Caco-2 (cell line): ENCODE data around the gene ECHDC1. TPM values are rescaled to one million over a fixed set of nuclear protein-coding genes. Genes with fewer than 3 reads are reported as not detected.

ENCODE experiments used
- Bru-seq: library from RNA; stranded (reverse); fragments of 400-500 nt; gene quantifications from one replicate; lab custom pipeline; 2021; lab: Mats Ljungman, UMichigan
- BruChase-seq, 2 experiments: library from RNA; stranded (reverse); fragments of 400-500 nt; gene quantifications; one replicate each; lab custom pipeline; 2021; lab: Mats Ljungman, UMichigan
- BruUV-seq: library from RNA; stranded (reverse); fragments of 400-500 nt; replicated peaks from 2 replicates; lab custom pipeline; 2021; lab: Mats Ljungman, UMichigan
- CTCF ChIA-PET: fragments of 300-600 bp; sonication (Branson Sonifier 250); formaldehyde crosslinking; loops from one replicate; lab custom pipeline; 2022; ENCODE audit warnings: antibody characterized with exemption; lab: Charles Lee
- POLR2A ChIA-PET: fragments of 300-600 bp; sonication (Branson Sonifier 250); formaldehyde crosslinking; loops from one replicate; lab custom pipeline; 2022; ENCODE audit warnings: antibody characterized with exemption; lab: Charles Lee
- DNase-seq, 2 experiments: peaks; one replicate each; pipeline versions ENCODE4 v3.0.0 to v3.0.0-alpha.2; 2020 to 2022
- H3K27me3 ChIP-seq: replicated peaks from 2 replicates; pipeline ENCODE4 v1.6.0; 2011; ENCODE audit warnings: low read length; ENCODE audit not compliant: control insufficient read depth, insufficient read depth
- H3K36me3 ChIP-seq: 2 replicates; pipeline ENCODE4 v1.5.1; 2011; ENCODE audit warnings: low read length; ENCODE audit not compliant: control insufficient read depth, insufficient read depth
- H3K4me1 ChIP-seq: fragments of 250-450 bp; sonication (Bioruptor Pico); 2 replicates; pipeline ENCODE4 v1.5.1; 2020; ENCODE audit warnings: mild to moderate bottlenecking
- H3K4me3 ChIP-seq: 2 replicates; pipeline ENCODE4 v1.5.1; 2011; ENCODE audit warnings: low read depth, mild to moderate bottlenecking, control low read depth, low read length
- H3K9me3 ChIP-seq: fragments of 250-450 bp; sonication (Bioruptor Pico); 2 replicates; pipeline ENCODE4 v1.5.1; 2020; ENCODE audit warnings: mild to moderate bottlenecking, moderate library complexity
- H3K27ac Mint-ChIP-seq: one replicate; pipeline ENCODE4 v1.8.0; 2022; ENCODE audit warnings: mixed read lengths; ENCODE audit not compliant: unreplicated experiment
- H3K27me3 Mint-ChIP-seq: one replicate; pipeline ENCODE4 v1.8.0; 2022; ENCODE audit warnings: mixed read lengths; ENCODE audit not compliant: insufficient read depth, unreplicated experiment
- H3K36me3 Mint-ChIP-seq: one replicate; pipeline ENCODE4 v1.8.0; 2022; ENCODE audit warnings: mild to moderate bottlenecking, mixed read lengths; ENCODE audit not compliant: insufficient read depth, unreplicated experiment
- H3K4me1 Mint-ChIP-seq: one replicate; pipeline ENCODE4 v1.8.0; 2022; ENCODE audit warnings: low read depth, mixed read lengths; ENCODE audit not compliant: unreplicated experiment
- H3K4me3 Mint-ChIP-seq: one replicate; pipeline ENCODE4 v1.8.0; 2022; ENCODE audit warnings: mild to moderate bottlenecking, moderate library complexity, mixed read lengths; ENCODE audit not compliant: unreplicated experiment
- H3K9me3 Mint-ChIP-seq: one replicate; pipeline ENCODE4 v1.8.0; 2022; ENCODE audit warnings: mixed read lengths; ENCODE audit not compliant: unreplicated experiment
- intact Hi-C: fragments of 100-400 bp; cut with micrococcal nuclease; formaldehyde crosslinking; loops from one replicate; pipeline ENCODE4 v1.10.0; 2022; ENCODE audit not compliant: unreplicated experiment
- long read RNA-seq: library from polyadenylated mRNA; stranded (forward); transcript quantifications from one replicate; pipeline ENCODE4 v2.0.0, GENCODE V29; 2022
- total RNA-seq: library from RNA; stranded (reverse); gene quantifications from 2 replicates; pipeline ENCODE4 v1.2.3, GENCODE V29; 2022
- TF ChIP-seq, protein P1 (sequence below), 2 experiments: fragments of 200-600 bp in 1 of 2; IDR thresholded peaks; 1 replicate in 1 of 2; 2 replicates in 1 of 2; pipeline versions ENCODE4 v1.5.1 to v1.8.0; 2011 to 2022; ENCODE audit warnings: antibody characterized with exemption in 1 of 2, control low read depth in 1 of 2, inconsistent platforms in 1 of 2, low read depth in 1 of 2, low read length in 1 of 2, mild to moderate bottlenecking in 1 of 2, moderate library complexity in 1 of 2; ENCODE audit not compliant: insufficient read depth in 1 of 2, severe bottlenecking in 1 of 2, unreplicated experiment in 1 of 2

Gene ECHDC1
- total RNA-seq (72.7 and 77.5 TPM in 2 replicates), Bru-seq, nascent RNA (percentile 94 among the genes with signal in this experiment), BruChase-seq, experiment 1, labeled RNA remaining after a 2-hour chase (percentile 89 among the genes with signal in this experiment), BruChase-seq, experiment 2, labeled RNA remaining after a 6-hour chase (percentile 89 among the genes with signal in this experiment)
- long read RNA-seq, transcript ECHDC1-210 (6 exons, 2,341 nt), result major isoform, 101 of 202 reads
- long read RNA-seq, transcript ECHDC1-222 (6 exons, 2,585 nt), result minor isoform, 14 of 202 reads
- long read RNA-seq, transcript ECHDC1-203 (5 exons, 1,354 nt), result minor isoform, 23 of 202 reads
- long read RNA-seq, partial matches to known transcripts, result 29 of 202 reads
- long read RNA-seq, other reads (novel, unspliced or antisense), result 20 of 202 reads

GRCh38 chr6:127342946-127343808 is at the start of gene ECHDC1:
Gene ECHDC1, minus strand, starts transcription at chr6:127343609. Its CDS starts 12,581 bp downstream, at chr6:127331028.
- H3K4me1 Mint-ChIP-seq, result peaks cover 14% of the 10 kb centered on the region
- Histone ChIP-seq H3K9me3 (no peaks in the 10 kb centered on the region), H3K4me1 (peaks cover 46% of the 10 kb centered on the region), H3K4me3 (peak within 1 kb of the TSS; percentile 58), H3K27me3 (no peaks in the 10 kb centered on the region), H3K36me3 (no peaks in the 10 kb centered on the region; the same call in 1 of the 2 replicates)
- no peaks in the 10 kb centered on the region for H3K27me3 Mint-ChIP-seq
- no TSS peak for BruUV-seq
- TF ChIP-seq, protein P1, sequence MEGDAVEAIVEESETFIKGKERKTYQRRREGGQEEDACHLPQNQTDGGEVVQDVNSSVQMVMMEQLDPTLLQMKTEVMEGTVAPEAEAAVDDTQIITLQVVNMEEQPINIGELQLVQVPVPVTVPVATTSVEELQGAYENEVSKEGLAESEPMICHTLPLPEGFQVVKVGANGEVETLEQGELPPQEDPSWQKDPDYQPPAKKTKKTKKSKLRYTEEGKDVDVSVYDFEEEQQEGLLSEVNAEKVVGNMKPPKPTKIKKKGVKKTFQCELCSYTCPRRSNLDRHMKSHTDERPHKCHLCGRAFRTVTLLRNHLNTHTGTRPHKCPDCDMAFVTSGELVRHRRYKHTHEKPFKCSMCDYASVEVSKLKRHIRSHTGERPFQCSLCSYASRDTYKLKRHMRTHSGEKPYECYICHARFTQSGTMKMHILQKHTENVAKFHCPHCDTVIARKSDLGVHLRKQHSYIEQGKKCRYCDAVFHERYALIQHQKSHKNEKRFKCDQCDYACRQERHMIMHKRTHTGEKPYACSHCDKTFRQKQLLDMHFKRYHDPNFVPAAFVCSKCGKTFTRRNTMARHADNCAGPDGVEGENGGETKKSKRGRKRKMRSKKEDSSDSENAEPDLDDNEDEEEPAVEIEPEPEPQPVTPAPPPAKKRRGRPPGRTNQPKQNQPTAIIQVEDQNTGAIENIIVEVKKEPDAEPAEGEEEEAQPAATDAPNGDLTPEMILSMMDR (IDR thresholded peaks at IDR 0.05; ENCODE audit: insufficient read depth in 1 of 2, low read depth in 1 of 2, low read length in 1 of 2, severe bottlenecking in 1 of 2, unreplicated experiment in 1 of 2), result no peak
- H3K9me3 Mint-ChIP-seq, result no peaks in the 10 kb centered on the region
- CTCF ChIA-PET, result interaction anchor here (1.0 kb wide), 1 partner anchor 77 kb away, joined by 5 read pairs; the partner anchor contains the start of gene RNF146
- intact Hi-C loops, result loop anchor here (2.0 to 5.0 kb wide), 3 partner anchors 40 to 316 kb away; partner anchors contain the start of gene RNF146
- peak; percentile 59 to 65 for DNase-seq
- H3K27ac Mint-ChIP-seq, result no peak within 1 kb of the TSS
- POLR2A ChIA-PET, result interaction anchor here (0.7 kb wide), 1 partner anchor 77 kb away, joined by 3 read pairs; the partner anchor contains the start of gene RNF146
- H3K4me3 Mint-ChIP-seq, result no peak within 1 kb of the TSS
- no peaks in the 10 kb centered on the region for H3K36me3 Mint-ChIP-seq

DNA sequence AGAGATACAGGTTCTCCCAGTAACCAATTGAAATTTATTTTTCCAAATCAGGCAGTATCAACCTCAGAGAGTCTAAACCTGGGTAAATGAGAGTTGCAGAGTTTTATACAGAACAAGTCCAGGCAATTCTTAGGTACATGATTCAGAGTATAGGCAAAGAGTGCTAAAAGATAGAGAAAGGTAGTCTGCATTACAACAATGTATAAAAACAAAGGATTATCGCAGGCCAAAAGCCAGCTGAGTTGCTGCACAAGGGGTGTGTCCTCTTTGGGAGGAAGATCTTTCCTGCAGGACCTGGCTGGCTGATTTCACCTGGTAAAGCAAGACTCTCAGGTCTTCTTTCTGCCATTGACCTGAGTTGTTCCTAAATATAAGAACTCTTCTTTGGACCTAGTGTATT is 48.9 kb upstream of the ECHDC1 start:
- Mint-ChIP-seq H3K9me3 (no peaks in the 10 kb centered on the region), H3K27ac (no peak overlapping the region), H3K4me3 (no peak overlapping the region), H3K4me1 (peaks cover 1% of the 10 kb centered on the region), H3K27me3 (no peaks in the 10 kb centered on the region), H3K36me3 (no peaks in the 10 kb centered on the region)
- ChIA-PET CTCF (no interaction called here), POLR2A (no interaction called here)
- DNase-seq, result no peak
- intact Hi-C loops, result no loop called here
- Histone ChIP-seq H3K9me3 (no peaks in the 10 kb centered on the region), H3K36me3 (no peaks in the 10 kb centered on the region), H3K4me3 (no peak overlapping the region), H3K4me1 (peaks cover 4% of the 10 kb centered on the region; the same call in 1 of the 2 replicates), H3K27me3 (no peaks in the 10 kb centered on the region; the same call in 1 of the 2 replicates)
- BruUV-seq, result no TSS peak
- TF ChIP-seq, protein P1 (IDR thresholded peaks at IDR 0.05; ENCODE audit: insufficient read depth in 1 of 2, low read depth in 1 of 2, low read length in 1 of 2, severe bottlenecking in 1 of 2, unreplicated experiment in 1 of 2), result no peak
